GM12878 (cell line): ENCODE data around the gene LMAN1L. TPM values are rescaled to one million over a fixed set of nuclear protein-coding genes. Genes with fewer than 3 reads are reported as not detected.

Experiments
- BMI1 ChIP-seq: fragments of 450-650 bp; IDR thresholded peaks from 2 replicates; pipeline ENCODE4 v1.6.1; 2016; ENCODE audit warnings: mild to moderate bottlenecking, moderate library complexity, borderline replicate concordance
- CHD2 ChIP-seq: IDR thresholded peaks from 2 replicates; pipeline ENCODE4 v1.6.1; 2011; ENCODE audit warnings: low read depth, low read length, improper control_type of control experiment, borderline replicate concordance
- CREB1 ChIP-seq: IDR thresholded peaks from 2 replicates; pipeline ENCODE4 v1.6.1; 2012; ENCODE audit warnings: low read depth, mild to moderate bottlenecking, inconsistent platforms
- FOS ChIP-seq: IDR thresholded peaks from 3 replicates; pipeline ENCODE4 v1.6.1; 2011; ENCODE audit warnings: borderline replicate concordance; ENCODE audit not compliant: insufficient read length; ENCODE audit errors: extremely low read depth
- HDAC6 ChIP-seq: fragments of 200-600 bp; sonication (generic); IDR thresholded peaks from one replicate; pipeline ENCODE4 v1.8.0; 2017; ENCODE audit warnings: antibody characterized with exemption; ENCODE audit not compliant: unreplicated experiment
- IRF4 ChIP-seq: IDR thresholded peaks from 2 replicates; pipeline ENCODE4 v1.6.1; 2011; ENCODE audit warnings: low read depth, low read length
- NR2C2 ChIP-seq: IDR thresholded peaks from 2 replicates; pipeline ENCODE4 v1.6.1; 2011; ENCODE audit warnings: borderline replicate concordance, low read depth; ENCODE audit not compliant: control insufficient read depth, insufficient read length
- NR2F1 ChIP-seq: fragments of 450-650 bp; conservative IDR thresholded peaks from 2 replicates; pipeline ENCODE4 v1.6.1; 2017; ENCODE audit warnings: mild to moderate bottlenecking
- PAX8 ChIP-seq: fragments of 450-650 bp; IDR thresholded peaks from 2 replicates; pipeline ENCODE4 v1.6.1; 2017; ENCODE audit warnings: mild to moderate bottlenecking, moderate library complexity
- POLR2A ChIP-seq: IDR thresholded peaks from 2 replicates; pipeline ENCODE4 v1.6.1; 2011; ENCODE audit warnings: low read depth, mild to moderate bottlenecking, low read length
- POLR2AphosphoS5 ChIP-seq: IDR thresholded peaks from 2 replicates; pipeline ENCODE4 v1.6.1; 2011; ENCODE audit warnings: mild to moderate bottlenecking, low read length, inconsistent platforms
- RFX5 ChIP-seq: IDR thresholded peaks from 2 replicates; pipeline ENCODE4 v1.6.1; 2011; ENCODE audit warnings: low read depth, low read length, improper control_type of control experiment
- SMAD5 ChIP-seq: IDR thresholded peaks from 2 replicates; pipeline ENCODE4 v1.6.1; 2016; ENCODE audit warnings: antibody characterized with exemption, low read depth
- SRF ChIP-seq, 2 experiments: IDR thresholded peaks; 2 replicates each; pipeline ENCODE4 v1.6.1; 2011; ENCODE audit warnings: low read depth in 2 of 2, low read length in 2 of 2, mild to moderate bottlenecking in 1 of 2, moderate library complexity in 1 of 2
- SUPT20H ChIP-seq: IDR thresholded peaks from 2 replicates; pipeline ENCODE4 v1.6.1; 2011; ENCODE audit warnings: low read depth, mild to moderate bottlenecking, low read length, moderate library complexity, borderline replicate concordance; ENCODE audit not compliant: control insufficient read depth
- TARDBP ChIP-seq: IDR thresholded peaks from 2 replicates; pipeline ENCODE4 v1.6.1; 2016; ENCODE audit warnings: borderline replicate concordance
- TCF12 ChIP-seq: IDR thresholded peaks from 2 replicates; pipeline ENCODE4 v1.6.1; 2011; ENCODE audit warnings: low read depth, mild to moderate bottlenecking, low read length
- TCF7 ChIP-seq: IDR thresholded peaks from 2 replicates; pipeline ENCODE4 v1.6.1; 2014; ENCODE audit warnings: antibody characterized with exemption, borderline replicate concordance
- YBX1 ChIP-seq: fragments of 450-650 bp; IDR thresholded peaks from 2 replicates; pipeline ENCODE4 v1.6.1; 2016; ENCODE audit warnings: antibody characterized with exemption
- YY1 ChIP-seq: IDR thresholded peaks from 2 replicates; pipeline ENCODE4 v1.6.1; 2011; ENCODE audit warnings: low read depth, mild to moderate bottlenecking, low read length
- ZNF384 ChIP-seq: IDR thresholded peaks from 2 replicates; pipeline ENCODE4 v1.6.1; 2012; ENCODE audit warnings: low read depth, mild to moderate bottlenecking, low read length, improper control_type of control experiment, borderline replicate concordance
- polyA plus RNA-seq, 11 experiments: library from polyadenylated mRNA; depleted of rRNA in 4 of 11; unstranded in 6 of 11; stranded (reverse) in 5 of 11; fragments of >200 nt; fragmentation: Nextera tagmentation in 4 of 11; fragmentation: Illumina TruSeq in 1 of 11; extraction: Ambion mirVana in 4 of 11; extraction: Trizol in 1 of 11; gene quantifications; 1 replicate in 1 of 11; 2 replicates in 10 of 11; pipeline versions ENCODE4 v1.2.1 to v1.2.3, GENCODE V29; 2011 to 2016; ENCODE audit warnings: inconsistent platforms in 2 of 11, missing spikeins in 2 of 11, low read depth in 1 of 11
- total RNA-seq, 4 experiments: library from RNA; depleted of rRNA in 3 of 4; stranded (reverse); fragments of >200 nt in 3 of 4; fragmentation: Illumina TruSeq in 1 of 4; extraction: Trizol in 1 of 4; gene quantifications; 2 replicates each; pipeline versions ENCODE4 v1.2.1 to v1.2.3, GENCODE V29; 2013 to 2021
- TF ChIP-seq, protein P1 (sequence below): fragments of 450-650 bp; IDR thresholded peaks from 2 replicates; pipeline ENCODE4 v1.6.1; 2016; ENCODE audit warnings: mild to moderate bottlenecking, moderate library complexity, borderline replicate concordance
- TF ChIP-seq, protein P2 (sequence below): IDR thresholded peaks from 2 replicates; pipeline ENCODE4 v1.6.1; 2012; ENCODE audit warnings: low read length, inconsistent platforms
- TF ChIP-seq, protein P3 (sequence below): fragments of 450-650 bp; IDR thresholded peaks from 2 replicates; pipeline ENCODE4 v1.6.1; 2017; ENCODE audit warnings: low read depth, mild to moderate bottlenecking, moderate library complexity
- TF ChIP-seq, protein P4 (sequence below): IDR thresholded peaks from 2 replicates; pipeline ENCODE4 v1.6.1; 2011; ENCODE audit warnings: low read depth, mild to moderate bottlenecking, low read length, moderate library complexity, borderline replicate concordance; ENCODE audit errors: extremely low read depth

Gene LMAN1L
- total and polyA plus RNA-seq, 10 of the 15 experiments (the other 5 are each of a cell fraction or from before 2014, with no cell fraction given): not detected

DNA sequence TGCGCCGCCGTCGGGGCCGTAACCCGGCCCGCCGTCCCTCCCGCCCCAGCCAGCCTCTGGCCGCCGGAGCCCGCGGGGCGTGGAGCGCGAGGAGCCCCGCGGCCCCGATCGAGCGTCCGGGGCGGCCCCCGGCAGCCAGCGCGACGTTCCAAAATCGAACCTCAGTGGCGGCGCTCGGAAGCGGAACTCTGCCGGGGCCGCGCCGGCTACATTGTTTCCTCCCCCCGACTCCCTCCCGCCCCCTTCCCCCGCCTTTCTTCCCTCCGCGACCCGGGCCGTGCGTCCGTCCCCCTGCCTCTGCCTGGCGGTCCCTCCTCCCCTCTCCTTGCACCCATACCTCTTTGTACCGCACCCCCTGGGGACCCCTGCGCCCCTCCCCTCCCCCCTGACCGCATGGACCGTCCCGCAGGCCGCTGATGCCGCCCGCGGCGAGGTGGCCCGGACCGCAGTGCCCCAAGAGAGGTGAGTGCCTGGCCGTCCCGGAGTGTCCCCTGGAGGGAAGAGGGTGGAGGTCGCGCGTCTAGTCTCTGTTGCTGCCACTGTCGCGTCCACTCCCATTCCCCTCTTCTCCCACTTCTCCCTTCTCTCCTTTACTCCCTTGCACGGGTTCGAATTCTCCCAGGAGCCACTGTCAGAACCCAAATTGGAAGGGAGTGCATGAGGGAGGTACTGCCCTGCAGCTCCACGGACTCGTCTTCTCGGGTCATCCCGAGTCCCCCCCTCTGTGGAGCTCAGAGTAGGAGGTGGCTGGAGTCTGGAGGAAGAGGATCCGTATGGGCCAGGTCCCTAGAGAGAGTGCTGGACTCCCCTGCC is 30.2 kb upstream of the LMAN1L start (continued):
- TF ChIP-seq, protein P1, sequence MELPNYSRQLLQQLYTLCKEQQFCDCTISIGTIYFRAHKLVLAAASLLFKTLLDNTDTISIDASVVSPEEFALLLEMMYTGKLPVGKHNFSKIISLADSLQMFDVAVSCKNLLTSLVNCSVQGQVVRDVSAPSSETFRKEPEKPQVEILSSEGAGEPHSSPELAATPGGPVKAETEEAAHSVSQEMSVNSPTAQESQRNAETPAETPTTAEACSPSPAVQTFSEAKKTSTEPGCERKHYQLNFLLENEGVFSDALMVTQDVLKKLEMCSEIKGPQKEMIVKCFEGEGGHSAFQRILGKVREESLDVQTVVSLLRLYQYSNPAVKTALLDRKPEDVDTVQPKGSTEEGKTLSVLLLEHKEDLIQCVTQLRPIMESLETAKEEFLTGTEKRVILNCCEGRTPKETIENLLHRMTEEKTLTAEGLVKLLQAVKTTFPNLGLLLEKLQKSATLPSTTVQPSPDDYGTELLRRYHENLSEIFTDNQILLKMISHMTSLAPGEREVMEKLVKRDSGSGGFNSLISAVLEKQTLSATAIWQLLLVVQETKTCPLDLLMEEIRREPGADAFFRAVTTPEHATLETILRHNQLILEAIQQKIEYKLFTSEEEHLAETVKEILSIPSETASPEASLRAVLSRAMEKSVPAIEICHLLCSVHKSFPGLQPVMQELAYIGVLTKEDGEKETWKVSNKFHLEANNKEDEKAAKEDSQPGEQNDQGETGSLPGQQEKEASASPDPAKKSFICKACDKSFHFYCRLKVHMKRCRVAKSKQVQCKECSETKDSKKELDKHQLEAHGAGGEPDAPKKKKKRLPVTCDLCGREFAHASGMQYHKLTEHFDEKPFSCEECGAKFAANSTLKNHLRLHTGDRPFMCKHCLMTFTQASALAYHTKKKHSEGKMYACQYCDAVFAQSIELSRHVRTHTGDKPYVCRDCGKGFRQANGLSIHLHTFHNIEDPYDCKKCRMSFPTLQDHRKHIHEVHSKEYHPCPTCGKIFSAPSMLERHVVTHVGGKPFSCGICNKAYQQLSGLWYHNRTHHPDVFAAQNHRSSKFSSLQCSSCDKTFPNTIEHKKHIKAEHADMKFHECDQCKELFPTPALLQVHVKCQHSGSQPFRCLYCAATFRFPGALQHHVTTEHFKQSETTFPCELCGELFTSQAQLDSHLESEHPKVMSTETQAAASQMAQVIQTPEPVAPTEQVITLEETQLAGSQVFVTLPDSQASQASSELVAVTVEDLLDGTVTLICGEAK: no peak
- TF ChIP-seq, protein P2, sequence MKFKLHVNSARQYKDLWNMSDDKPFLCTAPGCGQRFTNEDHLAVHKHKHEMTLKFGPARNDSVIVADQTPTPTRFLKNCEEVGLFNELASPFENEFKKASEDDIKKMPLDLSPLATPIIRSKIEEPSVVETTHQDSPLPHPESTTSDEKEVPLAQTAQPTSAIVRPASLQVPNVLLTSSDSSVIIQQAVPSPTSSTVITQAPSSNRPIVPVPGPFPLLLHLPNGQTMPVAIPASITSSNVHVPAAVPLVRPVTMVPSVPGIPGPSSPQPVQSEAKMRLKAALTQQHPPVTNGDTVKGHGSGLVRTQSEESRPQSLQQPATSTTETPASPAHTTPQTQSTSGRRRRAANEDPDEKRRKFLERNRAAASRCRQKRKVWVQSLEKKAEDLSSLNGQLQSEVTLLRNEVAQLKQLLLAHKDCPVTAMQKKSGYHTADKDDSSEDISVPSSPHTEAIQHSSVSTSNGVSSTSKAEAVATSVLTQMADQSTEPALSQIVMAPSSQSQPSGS: no peak
- TF ChIP-seq IRF4 (no peak), SRF (IDR thresholded peaks at IDR 0.05; ENCODE audit: low read depth in 2 of 2, low read length in 2 of 2) (no peak), YBX1 (no peak), BMI1 (no peak), SMAD5 (no peak; the same call in 1 of the 2 replicates), POLR2AphosphoS5 (no peak), TARDBP (no peak), PAX8 (no peak), CHD2 (no peak), ZNF384 (no peak), YY1 (0 out of 2 replicates have a peak, but pooled peaks have one; percentile 3), POLR2A (peak; percentile 65; the same call in 1 of the 2 replicates), TCF7 (no peak), CREB1 (no peak), HDAC6 (no peak), RFX5 (no peak), NR2C2 (no peak), NR2F1 (no peak), TCF12 (no peak; the same call in 1 of the 2 replicates), SUPT20H (no peak), FOS (no peak)
- TF ChIP-seq, protein P3, sequence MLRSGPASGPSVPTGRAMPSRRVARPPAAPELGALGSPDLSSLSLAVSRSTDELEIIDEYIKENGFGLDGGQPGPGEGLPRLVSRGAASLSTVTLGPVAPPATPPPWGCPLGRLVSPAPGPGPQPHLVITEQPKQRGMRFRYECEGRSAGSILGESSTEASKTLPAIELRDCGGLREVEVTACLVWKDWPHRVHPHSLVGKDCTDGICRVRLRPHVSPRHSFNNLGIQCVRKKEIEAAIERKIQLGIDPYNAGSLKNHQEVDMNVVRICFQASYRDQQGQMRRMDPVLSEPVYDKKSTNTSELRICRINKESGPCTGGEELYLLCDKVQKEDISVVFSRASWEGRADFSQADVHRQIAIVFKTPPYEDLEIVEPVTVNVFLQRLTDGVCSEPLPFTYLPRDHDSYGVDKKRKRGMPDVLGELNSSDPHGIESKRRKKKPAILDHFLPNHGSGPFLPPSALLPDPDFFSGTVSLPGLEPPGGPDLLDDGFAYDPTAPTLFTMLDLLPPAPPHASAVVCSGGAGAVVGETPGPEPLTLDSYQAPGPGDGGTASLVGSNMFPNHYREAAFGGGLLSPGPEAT: no peak
- TF ChIP-seq, protein P4, sequence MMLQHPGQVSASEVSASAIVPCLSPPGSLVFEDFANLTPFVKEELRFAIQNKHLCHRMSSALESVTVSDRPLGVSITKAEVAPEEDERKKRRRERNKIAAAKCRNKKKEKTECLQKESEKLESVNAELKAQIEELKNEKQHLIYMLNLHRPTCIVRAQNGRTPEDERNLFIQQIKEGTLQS: no peak
